GM18909 (cell line): Measurements from ENCODE around the gene IFNA21.
"Not testable (repeated sequence)": the region's sequence is repeated elsewhere in the genome, so short reads cannot be mapped to it uniquely, and the experiment has no call there.

ENCODE experiments used
- ATAC-seq: cut with Tn5 transposase; IDR thresholded peaks from one replicate; pipeline ENCODE4 v1.9.1; 2021; ENCODE audit warnings: mild to moderate bottlenecking; ENCODE audit not compliant: unreplicated experiment, poor library complexity

IFNA21 gene

DNA sequence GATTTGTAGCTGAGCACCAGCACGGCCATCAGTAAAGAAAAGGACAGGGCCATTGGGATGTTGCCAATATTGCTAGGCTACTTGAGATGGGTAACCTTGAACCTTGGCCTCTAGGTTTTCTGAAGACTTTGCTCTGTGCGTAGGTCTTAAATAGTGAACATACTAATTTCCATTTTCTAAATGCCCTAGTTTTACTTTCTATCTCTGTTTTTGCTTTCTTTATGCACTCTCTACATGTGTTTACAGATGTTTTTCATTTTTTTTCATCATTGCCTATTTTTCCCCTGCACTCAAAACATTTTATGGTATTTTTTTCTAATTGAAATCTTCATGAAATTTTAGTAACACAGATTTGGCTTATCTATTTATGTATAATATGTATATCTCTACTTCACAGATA, at the start of gene IFNA21:
IFNA21 (minus strand) TSS at position 101 of the 400 bp plus-strand sequence; CDS start at position 53, 48 bp downstream.
- not testable (repeated sequence) for ATAC-seq

DNA sequence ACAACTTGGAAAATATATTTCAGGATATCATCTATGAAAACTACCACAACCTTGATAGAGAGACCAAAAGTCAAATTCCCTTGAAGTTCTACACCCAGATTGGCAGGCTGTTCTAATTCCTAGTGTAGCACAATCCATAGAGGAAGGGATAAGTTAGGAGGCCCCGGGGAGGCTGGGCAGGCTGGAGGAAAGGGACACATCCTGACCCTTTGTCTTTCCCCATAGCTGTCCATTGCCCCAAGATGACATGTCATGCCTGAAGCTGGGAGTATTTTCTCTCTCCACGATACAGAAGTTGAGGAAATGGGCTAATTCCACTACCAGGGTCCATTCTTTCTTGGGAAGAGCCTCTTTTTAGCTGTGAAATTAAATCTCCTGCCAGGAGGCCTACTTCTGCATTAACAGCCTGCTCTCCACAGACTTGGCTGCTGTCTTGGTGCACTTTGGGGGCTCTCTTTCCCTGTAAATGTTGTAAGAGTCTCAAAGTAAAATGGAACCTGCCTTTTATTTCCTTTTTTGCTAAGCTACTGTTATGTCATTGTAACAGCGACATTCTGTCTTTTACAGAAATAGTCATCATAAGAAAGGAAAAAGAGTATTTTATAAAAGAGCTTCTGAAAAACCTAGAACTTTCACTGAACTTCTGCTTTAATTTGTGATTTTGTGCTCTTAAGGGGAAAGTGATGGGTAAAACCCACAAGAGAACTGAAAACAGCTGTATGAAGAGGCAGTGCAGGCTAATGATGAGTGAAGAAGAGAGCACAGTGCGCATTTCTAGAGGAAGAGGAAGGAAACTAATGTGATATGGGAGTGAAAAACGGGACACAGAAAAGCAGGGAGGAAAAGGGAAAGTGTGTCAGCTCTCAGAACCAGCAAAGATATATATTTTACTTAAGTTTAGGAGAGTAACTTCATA, 47.2 kb upstream of the IFNA21 start:
- ATAC-seq, result not testable (repeated sequence)

DNA sequence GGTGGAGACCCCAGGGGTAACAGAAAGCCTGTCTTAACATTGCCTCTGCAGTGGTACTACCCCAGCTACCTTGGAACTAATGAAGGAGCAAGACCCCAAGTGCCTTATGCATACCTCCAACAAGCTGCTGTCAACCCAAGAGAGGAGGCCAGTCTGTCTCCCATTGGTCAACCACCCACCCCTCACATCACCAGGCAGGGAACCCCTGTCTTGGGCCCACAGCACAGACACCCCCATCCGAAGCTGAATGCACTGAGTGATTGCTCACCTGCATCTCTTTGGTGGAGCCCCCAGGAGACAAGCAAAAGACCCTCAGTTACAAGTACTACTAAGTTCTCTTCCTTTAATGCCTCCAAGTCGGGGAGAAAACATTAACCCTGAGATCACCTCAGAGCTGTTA, 45.7 kb upstream of the IFNA21 start:
- ATAC-seq, result not testable (repeated sequence)

DNA sequence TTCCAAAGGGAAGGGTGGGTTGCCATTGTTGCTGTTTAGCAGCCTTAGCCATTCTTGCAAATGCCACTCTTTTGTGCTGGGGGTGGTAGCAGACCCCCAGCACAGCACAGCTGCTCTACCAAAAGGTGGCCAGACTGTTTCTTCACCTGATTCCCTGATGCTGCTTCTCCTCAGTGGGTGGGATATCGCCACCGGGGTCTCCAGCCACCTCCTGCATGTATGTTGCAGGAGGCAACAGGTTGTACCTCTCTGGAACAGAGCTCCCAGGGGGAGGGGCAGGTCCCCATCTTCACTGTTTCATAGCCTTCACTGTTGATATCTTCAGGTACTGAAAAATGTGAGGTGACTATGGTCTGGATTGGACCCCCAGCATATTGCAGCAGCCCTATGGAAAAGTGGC, 44.3 kb upstream of the IFNA21 start:
- ATAC-seq, result not testable (repeated sequence)

DNA sequence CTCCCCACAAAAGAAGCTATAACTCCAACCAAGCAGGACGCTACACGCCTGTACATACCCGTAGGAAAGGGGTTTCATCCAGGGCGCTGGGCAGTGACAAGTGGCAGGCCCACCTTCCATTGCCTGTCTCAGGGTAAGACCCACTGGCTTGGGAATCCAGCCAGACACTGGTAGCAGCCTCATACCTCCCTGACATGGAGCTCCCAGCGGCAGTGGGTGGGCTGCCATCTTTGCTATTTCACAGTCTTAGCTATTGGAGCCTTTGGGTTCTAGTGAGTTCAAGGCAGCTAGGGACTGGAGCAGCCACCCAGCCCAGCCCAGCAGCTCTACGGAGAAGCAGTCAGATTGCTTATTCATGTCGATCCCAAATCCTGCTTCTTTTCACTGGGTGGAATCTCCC, 43.9 kb upstream of the IFNA21 start:
- ATAC-seq, result no peak

DNA sequence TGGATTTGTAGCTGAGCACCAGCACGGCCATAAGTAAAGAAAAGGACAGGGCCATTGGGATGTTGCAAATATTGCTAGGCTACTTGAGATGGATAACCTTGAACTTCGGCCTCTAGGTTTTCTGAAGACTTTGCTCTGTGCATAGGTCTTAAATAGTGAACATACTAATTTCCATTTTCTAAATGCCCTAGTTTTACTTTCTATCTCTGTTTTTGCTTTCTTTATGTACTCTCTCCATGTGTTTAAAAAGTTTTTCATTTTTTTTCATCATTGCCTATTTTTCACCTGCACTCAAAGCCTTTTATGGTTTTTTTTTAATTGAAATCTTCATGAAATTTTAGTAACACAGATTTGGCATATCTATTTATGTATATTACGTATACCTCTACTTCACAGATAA, 40.6 kb upstream of the IFNA21 start, which contains the start of gene IFNA10:
IFNA10 (minus strand) TSS at position 101 of the 400 bp plus-strand sequence; CDS start at position 55, 46 bp downstream.
- not testable (repeated sequence) for ATAC-seq

DNA sequence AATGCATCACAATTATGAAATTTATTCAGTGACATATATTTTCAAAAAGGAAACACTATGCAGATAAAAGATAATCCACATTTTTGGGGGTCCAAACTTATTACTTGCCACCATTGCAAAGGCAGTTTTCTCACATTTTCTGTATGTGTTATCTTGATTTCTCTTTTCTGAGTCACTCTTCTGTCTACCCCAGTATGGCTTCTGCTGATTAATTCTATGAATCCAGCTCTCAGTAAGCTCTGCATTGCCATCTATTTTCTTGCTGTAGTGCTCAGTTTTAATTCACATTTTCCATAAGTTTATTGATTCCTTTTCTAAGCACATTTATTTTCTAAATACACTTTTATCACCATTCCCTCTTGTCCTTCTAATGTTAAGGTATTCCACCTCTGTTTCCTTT, 38.7 kb upstream of the IFNA21 start:
- ATAC-seq, result no peak

DNA sequence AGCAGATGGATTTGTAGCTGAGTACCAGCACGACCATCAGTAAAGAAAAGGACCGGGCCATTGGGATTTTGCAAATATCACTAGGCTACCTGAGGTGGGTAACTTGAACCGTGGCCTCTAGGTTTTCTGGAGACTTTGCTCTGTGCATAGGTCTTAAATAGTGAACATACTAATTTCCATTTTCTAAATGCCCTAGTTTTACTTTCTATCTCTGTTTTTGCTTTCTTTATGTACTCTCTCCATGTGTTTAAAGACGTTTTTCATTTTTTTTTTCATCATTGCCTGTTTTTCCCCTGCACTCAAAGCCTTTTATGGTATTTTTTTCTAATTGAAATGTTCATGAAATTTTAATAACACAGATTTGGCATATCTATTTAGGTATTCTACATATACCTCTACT, 35.6 kb upstream of the IFNA21 start, which contains the start of gene IFNA7:
IFNA7 (minus strand) TSS at position 101 of the 400 bp plus-strand sequence; CDS start at position 61, 40 bp downstream.
- ATAC-seq, result not testable (repeated sequence)

DNA sequence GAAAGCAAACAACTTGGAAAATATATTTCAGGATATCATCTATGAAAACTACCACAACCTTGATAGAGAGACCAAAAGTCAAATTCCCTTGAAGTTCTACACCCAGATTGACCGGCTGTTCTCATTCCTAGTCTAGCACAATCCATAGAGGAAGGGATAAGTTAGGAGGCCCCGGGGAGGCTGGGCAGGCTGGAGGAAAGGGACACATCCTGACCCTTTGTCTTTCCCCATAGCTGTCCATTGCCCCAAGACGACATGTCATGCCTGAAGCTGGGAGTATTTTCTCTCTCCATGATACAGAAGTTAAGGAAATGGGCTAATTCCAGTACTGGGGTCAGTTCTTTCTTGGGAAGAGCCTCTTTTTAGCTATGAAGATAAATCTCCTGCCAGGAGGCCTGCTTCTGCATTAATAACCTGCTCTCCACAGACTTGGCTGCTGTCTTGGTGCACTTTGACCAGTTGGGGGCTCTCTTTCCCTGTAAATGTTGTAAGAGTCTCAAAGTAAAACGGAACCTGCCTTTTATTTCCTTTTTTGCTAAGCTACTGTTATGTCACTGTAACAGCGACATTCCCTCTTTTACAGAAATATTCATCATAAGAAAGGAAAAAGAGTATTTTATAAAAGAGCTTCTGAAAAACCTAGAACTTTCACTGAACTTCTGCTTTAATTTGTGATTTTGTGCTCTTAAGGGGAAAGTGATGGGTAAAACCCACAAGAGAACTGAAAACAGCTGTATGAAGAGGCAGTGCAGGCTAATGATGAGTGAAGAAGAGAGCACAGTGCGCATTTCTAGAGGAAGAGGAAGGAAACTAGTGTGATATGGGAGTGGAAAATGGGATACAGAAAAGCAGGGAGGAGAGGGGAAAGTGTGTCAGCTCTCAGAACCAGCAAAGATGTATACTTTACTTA, 28.7 kb upstream of the IFNA21 start:
- peak; percentile 92 for ATAC-seq

DNA sequence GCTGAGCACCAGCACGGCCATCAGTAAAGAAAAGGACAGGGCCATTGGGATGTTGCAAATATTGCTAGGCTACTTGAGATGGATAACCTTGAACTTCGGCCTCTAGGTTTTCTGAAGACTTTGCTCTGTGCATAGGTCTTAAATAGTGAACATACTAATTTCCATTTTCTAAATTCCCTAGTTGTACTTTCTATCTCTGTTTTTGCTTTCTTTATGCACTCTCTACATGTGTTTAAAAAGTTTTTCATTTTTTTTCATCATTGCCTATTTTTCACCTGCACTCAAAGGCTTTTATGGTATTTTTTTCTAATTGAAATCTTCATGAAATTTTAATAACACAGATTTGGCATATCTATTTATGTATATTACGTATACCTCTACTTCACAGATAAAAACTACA, 21.0 kb upstream of the IFNA21 start, which contains the start of gene IFNA4:
IFNA4 (minus strand) TSS at position 101 of the 400 bp plus-strand sequence; CDS start at position 45, 56 bp downstream.
- not testable (repeated sequence) for ATAC-seq

DNA sequence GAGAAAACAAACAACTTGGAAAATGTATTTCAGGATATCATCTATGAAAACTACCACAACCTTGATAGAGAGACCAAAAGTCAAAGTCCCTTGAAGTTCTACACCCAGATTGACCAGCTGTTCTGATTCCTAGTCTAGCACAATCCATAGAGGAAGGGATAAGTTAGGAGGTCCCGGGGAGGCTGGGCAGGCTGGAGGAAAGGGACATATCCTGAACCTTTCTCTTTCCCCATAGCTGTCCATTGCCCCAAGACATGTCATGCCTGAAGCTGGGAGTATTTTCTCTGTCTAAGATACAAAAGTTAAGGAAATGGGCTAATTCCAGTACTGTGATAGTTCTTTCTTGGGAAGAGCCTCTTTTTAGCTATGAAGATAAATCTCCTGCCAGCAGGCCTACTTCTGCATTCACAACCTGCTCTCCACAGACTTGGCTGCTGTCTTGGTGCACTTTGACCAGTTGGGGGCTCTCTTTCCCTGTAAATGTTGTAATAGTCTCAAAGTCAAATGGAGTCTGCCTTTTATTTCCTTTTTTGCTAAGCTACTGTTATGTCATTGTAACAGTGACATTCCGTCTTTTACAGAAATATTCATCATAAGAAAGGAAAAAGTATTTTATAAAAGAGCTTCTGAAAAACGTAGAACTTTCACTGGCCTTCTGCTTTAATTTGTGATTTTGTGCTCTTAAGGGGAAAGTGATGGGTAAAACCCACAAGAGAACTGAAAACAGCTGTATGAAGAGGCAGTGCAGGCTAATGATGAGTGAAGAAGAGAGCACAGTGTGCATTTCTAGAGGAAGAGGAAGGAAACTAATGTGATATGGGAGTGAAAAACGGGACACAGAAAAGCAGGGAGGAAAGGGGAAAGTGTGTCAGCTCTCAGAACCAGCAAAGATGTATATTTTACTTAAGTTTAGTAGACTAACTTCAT, 16.6 kb upstream of the IFNA21 start:
- peak; percentile 97 for ATAC-seq

DNA sequence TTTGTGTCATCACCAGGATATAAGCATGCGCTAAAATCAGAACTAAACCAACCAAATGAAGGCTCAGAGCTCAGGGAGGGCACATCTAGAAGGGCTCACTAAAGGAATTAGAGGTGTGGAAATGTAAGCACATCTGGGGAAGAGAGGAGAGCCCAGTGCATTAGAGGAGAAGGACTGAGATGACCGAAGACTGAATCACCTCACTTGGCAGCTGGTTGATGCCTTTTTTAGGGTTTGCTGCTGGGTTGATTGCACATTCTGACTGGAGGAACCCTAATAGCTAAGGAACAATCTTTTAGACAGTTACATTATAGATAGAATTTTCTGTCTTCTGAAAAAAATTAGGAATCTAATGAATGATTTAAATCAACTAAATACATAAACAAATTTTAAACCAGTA, 8.2 kb upstream of the IFNA21 start:
- ATAC-seq, result no peak

DNA sequence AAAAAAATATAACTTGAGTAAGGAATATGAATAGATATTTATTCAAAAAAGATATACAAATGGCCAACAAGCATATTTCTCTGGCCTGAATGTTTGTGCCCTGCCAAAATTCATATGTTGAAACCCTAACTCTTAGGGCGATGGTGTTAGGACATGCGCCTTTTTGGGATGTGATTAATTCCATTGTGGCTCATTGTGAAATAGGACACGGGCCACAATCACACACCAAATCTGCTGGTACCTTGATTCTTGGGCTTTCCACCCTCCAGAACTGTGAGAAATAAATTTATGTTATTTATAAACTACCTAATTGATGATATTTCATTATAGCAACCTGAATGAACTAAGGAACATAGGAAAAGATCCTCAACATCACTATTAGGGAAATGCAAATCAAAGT, 5.7 kb upstream of the IFNA21 start:
- no peak for ATAC-seq

DNA sequence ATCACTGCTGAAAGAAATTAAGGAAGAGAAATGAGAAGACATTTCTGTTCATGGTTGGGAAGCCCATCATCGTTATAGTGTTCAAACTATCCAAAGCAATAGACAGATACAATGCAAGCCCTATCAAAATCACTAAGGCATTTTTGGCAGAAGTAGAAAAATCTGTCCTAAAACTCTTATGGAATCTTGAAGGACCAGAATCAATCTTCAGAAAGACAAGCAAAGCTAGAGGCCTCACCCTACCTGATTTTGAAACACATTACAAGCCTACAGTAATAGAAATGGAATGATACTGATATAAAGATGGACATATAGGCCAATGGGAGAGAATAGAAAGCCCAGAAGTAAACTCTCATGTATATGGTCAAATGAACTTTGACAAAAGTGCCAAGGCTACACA, 4.9 kb upstream of the IFNA21 start:
- no peak for ATAC-seq

DNA sequence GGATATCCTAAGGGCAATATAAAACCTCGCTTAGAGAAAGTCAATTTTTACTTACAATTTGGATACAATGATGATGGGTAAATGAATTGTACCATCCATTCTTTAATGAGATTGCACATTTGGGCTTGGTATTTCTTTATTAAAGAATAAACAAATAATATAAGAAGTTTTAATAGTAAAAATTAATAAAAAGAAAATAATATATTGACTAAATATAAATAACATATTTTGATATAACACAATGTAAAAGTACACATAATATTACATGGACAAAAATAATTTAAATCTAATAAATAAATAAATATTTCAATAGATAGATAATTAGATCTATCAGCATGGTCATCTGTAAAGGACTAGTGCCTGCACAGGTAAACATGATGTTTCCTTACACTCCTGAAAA, 944 bp downstream of the IFNA21 start:
- no peak for ATAC-seq

DNA sequence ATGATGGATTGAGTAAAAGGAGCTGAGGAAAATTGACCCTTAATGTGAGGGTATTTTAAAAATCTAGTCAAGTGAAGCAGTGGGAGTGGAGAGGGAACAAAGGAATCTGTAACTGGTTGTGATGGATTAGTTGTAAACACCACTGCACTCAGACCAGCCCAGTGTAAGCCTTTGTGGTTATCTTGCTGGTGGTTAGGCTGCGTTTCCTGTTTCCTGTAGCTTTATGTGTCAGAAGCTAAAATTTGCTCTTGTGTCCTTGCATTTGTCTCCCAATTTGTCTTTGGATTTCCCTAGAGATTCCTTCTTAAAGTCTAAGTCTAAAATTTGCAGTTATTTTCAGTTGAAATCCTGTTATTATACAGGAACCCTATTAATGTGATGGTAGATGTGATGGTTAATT, 6.3 kb downstream of the IFNA21 start:
- ATAC-seq, result peak; percentile 97

DNA sequence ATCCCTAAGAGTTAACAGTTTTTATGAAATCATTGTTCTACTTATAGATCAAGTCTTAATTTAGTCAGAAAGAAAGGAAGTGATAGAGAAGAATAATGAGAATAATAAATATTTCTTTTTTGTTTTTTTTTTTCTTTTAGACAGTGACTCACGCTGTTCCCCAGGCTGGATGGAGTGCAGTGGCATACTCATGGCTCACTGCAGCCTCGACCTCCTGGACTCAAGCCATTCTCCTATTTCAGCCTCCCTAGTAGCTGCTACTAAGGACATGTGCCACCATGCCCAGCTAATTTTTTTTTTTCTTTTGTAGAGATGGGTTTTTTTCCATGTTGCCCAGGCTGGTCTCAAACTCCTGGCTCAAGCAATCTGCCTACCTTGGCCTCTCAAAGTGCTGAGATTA, 11.0 kb downstream of the IFNA21 start:
- no peak for ATAC-seq

DNA sequence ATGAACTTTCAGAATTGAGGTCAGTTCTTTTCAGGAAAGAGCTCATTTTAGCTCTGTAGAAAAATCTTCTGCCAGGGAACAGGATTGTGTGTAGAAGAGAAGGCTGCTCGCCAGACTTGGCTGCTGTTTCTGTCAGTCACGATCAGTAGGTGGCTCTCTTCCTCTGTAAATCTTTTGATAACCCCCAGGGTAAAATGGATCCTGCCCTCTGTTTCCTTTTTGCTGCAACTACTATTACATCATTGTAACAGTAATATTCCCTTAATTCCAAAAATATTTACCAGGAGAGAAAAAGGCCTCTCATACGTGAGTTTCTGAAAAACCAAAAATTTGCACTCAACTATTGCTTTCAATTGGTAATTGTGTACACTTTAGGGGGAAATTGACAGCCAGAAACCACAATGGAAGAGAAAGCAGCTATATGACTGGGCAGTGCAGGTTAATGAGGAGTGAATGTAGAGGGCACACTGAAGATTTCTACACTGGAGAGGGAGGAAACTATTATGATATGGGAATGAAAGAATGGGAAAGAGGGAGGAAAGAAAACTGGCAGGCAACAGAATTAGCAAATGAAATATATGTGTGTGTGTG, 12.3 kb downstream of the IFNA21 start:
- ATAC-seq, result peak; percentile 89

DNA sequence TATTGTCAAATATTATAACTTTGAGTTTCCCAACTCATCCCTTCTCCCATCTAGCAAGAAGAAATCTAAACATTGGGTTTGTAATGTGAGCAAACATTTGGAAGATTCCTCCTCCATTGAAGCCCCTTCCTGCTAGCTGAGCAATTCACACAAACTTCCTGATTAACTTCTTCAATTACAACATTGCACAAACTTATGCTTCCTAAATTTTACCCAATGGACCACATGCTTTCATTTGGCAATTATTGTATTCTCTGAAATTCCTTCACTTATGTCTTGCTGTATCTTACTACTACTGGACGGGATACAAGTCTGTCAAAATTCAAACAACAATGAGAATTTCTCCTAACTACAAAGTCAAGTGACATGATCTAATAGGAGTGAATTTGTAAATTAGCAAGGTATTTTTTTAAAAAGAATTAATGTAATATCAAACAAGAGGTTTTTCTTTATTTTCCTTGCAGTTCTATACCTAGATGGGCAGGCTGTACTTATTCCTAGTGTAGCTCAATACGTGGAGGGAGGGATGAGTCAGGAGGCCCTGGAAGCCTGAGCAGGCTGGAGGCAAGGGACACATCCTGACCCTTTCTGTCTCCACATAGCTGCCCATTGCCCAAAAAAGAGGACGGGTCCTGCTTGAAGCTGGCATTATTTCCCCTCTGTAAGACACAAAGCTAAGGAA, 13.0 kb downstream of the IFNA21 start:
- ATAC-seq, result peak; percentile 32
